GM12873 (cell line): ENCODE data around the gene DMGDH.

Experiments used
- CTCF ChIP-seq: IDR thresholded peaks from 2 replicates; pipeline ENCODE4 v1.5.1; 2012; ENCODE audit warnings: low read depth, mild to moderate bottlenecking, moderate library complexity, low read length, control low read depth; ENCODE audit not compliant: insufficient read depth; ENCODE audit errors: missing control alignments

DMGDH gene

GRCh38 chr5:78984439-78985115, 84.9 kb downstream of the DMGDH start:
- no peak for TF ChIP-seq CTCF

- no peak for TF ChIP-seq CTCF
Observed at GRCh38 chr5:78983601-78984438, 85.7 kb downstream of the DMGDH start.

GRCh38 chr5:78979909-78980308, 89.6 kb downstream of the DMGDH start:
- TF ChIP-seq CTCF = no peak

GRCh38 chr5:78979117-78979742, 90.2 kb downstream of the DMGDH start:
- no peak for TF ChIP-seq CTCF

GRCh38 chr5:78975035-78975434, 94.4 kb downstream of the DMGDH start:
- TF ChIP-seq CTCF = no peak

GRCh38 chr5:78974601-78975000, 94.9 kb downstream of the DMGDH start:
- TF ChIP-seq CTCF = no peak

- no peak for TF ChIP-seq CTCF
Observed at GRCh38 chr5:78974011-78974410, 95.5 kb downstream of the DMGDH start.
